Suppressor macrophage treated with lipopolysaccharide for 4 hours (primary cell): ENCODE results near the gene FAM221B.

Experiments
- DNase-seq: peaks from one replicate; pipeline ENCODE4 v3.0.0-alpha.2; 2020

Gene FAM221B

GRCh38 chr9:35828716-35829083, at the start of gene FAM221B:
FAM221B (minus strand) TSS chr9:35828732; CDS start chr9:35826161, 2,571 bp downstream.
- no peak for DNase-seq

DNA sequence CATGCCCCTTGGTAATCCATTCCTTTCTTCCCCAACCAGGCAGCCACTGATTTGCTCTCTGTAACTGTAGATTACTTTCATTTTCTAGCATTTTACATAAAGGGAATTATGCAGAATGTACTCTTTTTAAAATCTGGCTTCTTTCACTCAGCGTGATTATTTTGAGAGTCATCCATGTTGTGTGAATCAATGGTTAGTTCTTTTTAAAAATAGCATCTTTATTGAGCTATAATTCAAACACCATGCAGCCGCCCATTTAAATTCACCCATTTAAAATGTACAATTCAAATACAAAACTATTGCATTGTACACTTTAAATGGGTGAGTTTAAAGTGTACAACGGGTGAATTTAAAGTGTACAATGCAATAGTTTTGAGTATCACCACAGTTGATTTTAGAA, 44.0 kb upstream of the FAM221B start:
- no peak for DNase-seq

- DNase-seq, result no peak
Observed at GRCh38 chr9:35871545-35871944, 43.0 kb upstream of the FAM221B start.

GRCh38 chr9:35870351-35870923, 41.9 kb upstream of the FAM221B start, which contains the start of gene OR13J1:
OR13J1 (minus strand) TSS chr9:35870401; CDS start chr9:35870401, 0 bp downstream.
- DNase-seq, result no peak

DNA sequence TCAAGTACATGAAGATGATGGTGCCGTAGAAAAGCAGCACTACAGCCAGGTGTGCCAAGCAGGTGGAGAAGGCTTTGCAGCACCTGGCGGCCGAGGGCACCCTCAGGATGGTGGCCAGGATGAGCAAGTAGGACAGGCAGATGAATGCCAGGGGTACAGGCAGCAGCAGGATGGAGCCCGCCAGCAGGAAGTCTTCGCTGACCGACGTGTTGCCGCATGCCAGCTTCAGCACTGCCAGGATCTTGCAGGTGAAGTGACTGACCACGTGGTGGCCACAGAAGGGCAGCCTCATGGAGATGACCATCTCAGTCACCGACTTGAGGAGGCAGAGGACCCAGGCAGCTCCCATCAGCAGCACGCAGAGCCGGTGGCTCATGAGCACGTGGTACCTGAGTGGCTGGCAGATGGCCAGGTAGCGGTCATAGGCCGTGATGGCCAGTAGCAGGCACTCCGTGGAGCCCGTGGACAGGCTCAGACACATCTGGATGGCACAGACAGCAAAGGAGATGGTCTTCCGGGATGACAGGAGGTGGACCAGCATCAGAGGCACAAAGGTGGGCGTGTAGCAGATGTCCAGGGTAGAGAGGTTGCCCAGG, 41.2 kb upstream of the FAM221B start:
- DNase-seq, result no peak

DNA sequence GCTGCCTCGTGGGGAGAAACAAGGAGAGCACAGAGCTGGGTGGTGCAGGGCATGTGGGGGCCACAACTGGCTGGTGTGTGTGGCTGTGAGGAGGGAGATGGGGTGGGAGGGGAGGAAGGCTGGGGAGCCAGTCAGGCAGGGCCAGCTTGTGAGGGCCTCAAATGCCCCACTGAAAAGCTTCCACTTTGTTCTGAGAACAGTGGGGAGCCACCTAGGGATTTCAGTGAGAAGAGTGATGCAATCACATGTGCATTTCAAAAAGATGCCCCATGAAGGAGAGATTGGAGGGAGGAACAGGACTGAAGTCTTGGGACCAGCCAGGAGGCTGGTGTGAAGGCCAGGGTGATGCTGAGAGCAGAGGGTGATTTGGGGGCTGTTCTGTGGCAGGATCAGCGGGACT, 40.4 kb upstream of the FAM221B start:
- DNase-seq, result no peak

GRCh38 chr9:35867538-35867937, 39.0 kb upstream of the FAM221B start:
- no peak for DNase-seq

GRCh38 chr9:35864695-35865255, 36.2 kb upstream of the FAM221B start:
- no peak for DNase-seq

DNA sequence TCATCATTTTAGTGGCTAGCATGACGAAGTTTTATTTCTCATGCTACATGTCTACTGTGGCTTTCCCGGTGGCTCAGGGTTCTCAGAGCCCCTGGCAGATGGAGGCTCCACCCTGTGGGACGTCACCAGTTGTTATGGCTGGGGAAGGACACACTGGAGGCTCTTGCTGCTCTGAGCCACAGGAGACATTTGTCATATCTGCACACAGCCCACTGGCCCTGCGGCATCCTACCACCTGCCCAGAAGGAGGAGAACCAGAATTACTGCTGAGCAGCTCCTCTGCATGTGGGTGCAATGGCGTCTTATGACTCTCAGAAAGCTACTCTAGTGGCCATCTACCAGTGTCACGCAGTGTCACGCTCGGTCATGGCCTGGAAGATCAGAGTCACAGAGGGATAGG, 35.1 kb upstream of the FAM221B start:
- DNase-seq, result no peak

DNA sequence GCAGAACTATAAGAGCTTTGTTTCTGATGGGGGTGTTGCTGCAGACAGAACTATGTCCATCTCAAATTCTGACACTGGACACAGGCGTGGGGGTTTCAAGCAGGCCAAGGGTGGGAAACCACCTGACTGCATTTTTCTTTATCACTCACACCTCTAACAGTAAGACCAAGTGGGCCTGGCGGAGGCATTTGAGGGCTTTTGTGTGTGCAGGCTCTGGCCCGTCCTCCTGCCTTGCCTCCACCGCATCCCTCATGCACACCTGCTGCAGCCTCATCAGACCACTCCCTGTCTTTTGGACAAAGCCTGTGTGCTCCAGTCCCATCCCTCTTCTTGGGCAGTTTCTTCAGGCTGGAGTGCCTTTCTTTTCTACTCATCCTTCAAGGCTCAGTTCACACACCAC, 33.8 kb upstream of the FAM221B start:
- DNase-seq, result no peak

GRCh38 chr9:35861161-35861897, 32.8 kb upstream of the FAM221B start:
- DNase-seq, result no peak

DNA sequence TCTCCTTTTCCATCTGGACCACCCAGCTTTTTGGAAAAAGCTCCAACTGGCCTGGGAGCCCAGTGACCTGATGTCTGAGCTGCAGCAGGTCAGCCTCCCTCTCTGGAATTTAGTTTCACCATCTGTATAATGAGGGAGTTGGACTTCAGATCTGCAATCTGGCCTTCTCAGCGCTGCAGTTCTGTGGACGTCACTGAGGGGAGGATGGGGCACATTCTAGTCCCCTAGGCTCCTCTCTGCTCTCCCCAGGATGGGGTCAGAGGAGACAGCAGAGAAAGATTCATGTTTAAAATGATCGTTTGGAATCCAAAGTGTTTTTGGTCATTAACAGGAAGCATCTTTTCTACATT, 31.4 kb upstream of the FAM221B start:
- no peak for DNase-seq

DNA sequence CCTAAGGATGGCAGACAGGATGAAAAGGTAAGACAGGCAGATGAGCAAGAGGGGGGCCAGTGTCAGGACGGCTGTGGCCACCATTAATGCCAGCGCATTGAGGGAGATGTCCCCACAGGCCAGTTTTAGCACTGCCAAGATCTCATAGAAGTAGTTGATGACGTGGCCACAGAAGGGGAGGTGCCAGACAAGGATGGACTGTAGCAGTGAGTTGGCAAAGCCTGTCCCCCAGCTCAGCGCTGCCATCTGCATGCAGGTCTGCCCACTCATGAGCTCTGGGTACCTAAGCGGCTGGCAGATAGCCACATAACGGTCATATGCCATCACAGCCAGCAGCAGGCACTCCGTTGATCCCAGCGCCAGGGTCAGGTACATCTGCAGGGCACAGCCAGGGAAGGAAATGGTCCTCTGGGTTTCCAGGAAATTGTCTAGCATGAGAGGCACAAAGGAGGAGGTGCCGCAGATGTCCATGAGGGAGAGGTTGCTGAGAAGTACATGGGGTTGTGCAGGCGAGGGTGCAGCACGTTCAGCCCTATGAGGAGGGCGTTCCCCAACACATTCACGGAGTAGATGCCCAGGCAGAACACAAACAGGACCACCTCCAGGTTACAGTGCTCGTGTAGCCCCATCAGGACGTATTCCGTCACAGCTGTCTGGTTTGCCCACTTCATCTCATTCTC, 30.9 kb upstream of the FAM221B start:
- DNase-seq, result no peak

DNA sequence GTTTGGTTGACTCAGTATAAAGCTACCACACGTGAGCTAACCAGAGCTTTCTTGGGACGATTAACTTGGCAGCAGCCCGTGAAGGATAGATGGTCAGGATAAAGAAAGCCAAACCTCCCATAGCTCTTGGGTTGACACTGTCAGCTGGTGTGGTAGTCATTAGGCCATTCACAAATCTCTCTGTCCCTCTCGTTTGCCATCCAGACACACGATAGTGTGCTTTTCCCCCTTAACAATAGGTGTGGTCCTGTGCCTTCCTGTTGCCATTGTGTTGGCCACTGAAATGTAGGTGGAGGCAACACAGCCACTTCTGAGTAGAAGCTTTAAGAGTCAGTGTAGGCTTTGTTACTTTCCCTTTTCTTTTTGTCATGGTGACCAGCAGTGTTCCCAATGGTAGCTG, 29.9 kb upstream of the FAM221B start:
- no peak for DNase-seq

DNA sequence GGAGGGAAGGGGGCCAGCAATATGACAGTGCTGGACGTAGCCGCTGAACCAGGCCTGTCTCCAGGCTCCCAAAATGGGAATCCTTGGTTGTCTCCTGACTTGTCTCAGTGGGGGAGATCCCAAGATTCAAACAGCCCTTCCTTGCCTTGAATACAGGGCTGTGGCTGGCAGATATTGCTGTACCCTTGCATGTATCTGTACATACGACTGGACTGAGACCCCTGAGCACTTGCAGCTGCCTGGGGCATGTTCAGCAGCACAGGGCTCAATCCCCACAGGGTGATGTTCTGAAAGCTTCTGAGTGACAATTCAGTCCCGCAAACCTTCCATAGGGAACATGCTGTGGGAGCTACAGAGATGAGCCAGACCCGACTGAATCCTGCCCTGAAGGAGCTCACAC, 28.4 kb upstream of the FAM221B start:
- DNase-seq, result no peak

- no peak for DNase-seq
Observed at GRCh38 chr9:35856206-35856605, 27.7 kb upstream of the FAM221B start.

- no peak for DNase-seq
Observed at GRCh38 chr9:35854091-35854762, 25.7 kb upstream of the FAM221B start.

GRCh38 chr9:35852876-35853865, 24.6 kb upstream of the FAM221B start:
- no peak for DNase-seq

- DNase-seq, result no peak
Observed at GRCh38 chr9:35852267-35852815, 23.8 kb upstream of the FAM221B start.

GRCh38 chr9:35847792-35848572, 19.4 kb upstream of the FAM221B start:
- DNase-seq, result peak; percentile 37
